IPS DF 6.9 (cell line): ENCODE measurements around the gene PADI2.

Source experiments
- DNase-seq: peaks from one replicate; pipeline ENCODE4 v3.0.0-alpha.2; 2013; ENCODE audit warnings: low read depth, low spot score
- H3K27ac ChIP-seq: one replicate; pipeline ENCODE4 v1.5.1; 2013; ENCODE audit warnings: low read length, control low read depth
- H3K27me3 ChIP-seq: 2 replicates; pipeline ENCODE4 v1.6.1; 2013; ENCODE audit warnings: mild to moderate bottlenecking, low read length; ENCODE audit not compliant: control insufficient read depth, insufficient read depth
- H3K36me3 ChIP-seq: 2 replicates; pipeline ENCODE4 v1.6.1; 2013; ENCODE audit warnings: low read length; ENCODE audit not compliant: control insufficient read depth, insufficient read depth
- H3K4me1 ChIP-seq: 2 replicates; pipeline ENCODE4 v1.6.1; 2013; ENCODE audit warnings: low read length; ENCODE audit not compliant: control insufficient read depth, insufficient read depth
- H3K4me3 ChIP-seq: 2 replicates; pipeline ENCODE4 v1.5.1; 2013; ENCODE audit warnings: mild to moderate bottlenecking, low read length
- H3K9me3 ChIP-seq: 2 replicates; pipeline ENCODE4 v1.6.1; 2013; ENCODE audit warnings: low read length, inconsistent platforms; ENCODE audit not compliant: control insufficient read depth, insufficient read depth
- WGBS: extraction: QIAGEN DNeasy Blood & Tissue Kit; methylation state at CpG from one replicate; pipeline ENCODE4 v1.1.7; 2013; ENCODE audit warnings: mixed read lengths, missing lambda C conversion rate; ENCODE audit not compliant: insufficient read length, insufficient coverage; 5-methylcytosine and 5-hydroxymethylcytosine counted together

Gene PADI2

GRCh38 chr1:17116643-17117042 lies 2.6 kb downstream of the PADI2 start:
- H3K36me3 ChIP-seq, result no peaks in the 10 kb centered on the region
- no peak overlapping the region for H3K4me3 ChIP-seq
- WGBS, result no CpG with 5 or more reads among the region's 1 CpG
- H3K9me3 ChIP-seq, result no peaks in the 10 kb centered on the region
- peaks cover 15% of the 10 kb centered on the region; the same call in 1 of the 2 replicates for H3K27me3 ChIP-seq
- H3K4me1 ChIP-seq, result no peaks in the 10 kb centered on the region
- H3K27ac ChIP-seq, result no peak overlapping the region
- no peak for DNase-seq

- Histone ChIP-seq H3K4me1 (no peaks in the 10 kb centered on the region), H3K36me3 (no peaks in the 10 kb centered on the region), H3K27me3 (peaks cover 15% of the 10 kb centered on the region; the same call in 1 of the 2 replicates), H3K4me3 (no peak overlapping the region), H3K27ac (no peak overlapping the region), H3K9me3 (no peaks in the 10 kb centered on the region)
- DNase-seq, result no peak
- no CpG with 5 or more reads among the region's 7 CpGs for WGBS
Measured at GRCh38 chr1:17113963-17114362, 5.3 kb downstream of the PADI2 start.

- DNase-seq, result no peak
- H3K36me3 ChIP-seq, result no peaks in the 10 kb centered on the region
- no CpG with 5 or more reads among the region's 7 CpGs for WGBS
- H3K27ac ChIP-seq, result no peak overlapping the region
- no peaks in the 10 kb centered on the region for H3K9me3 ChIP-seq
- H3K4me1 ChIP-seq, result no peaks in the 10 kb centered on the region
- no peak overlapping the region for H3K4me3 ChIP-seq
- H3K27me3 ChIP-seq, result peaks cover 2% of the 10 kb centered on the region; the same call in 1 of the 2 replicates
Measured at GRCh38 chr1:17112496-17113236, 6.6 kb downstream of the PADI2 start.

GRCh38 chr1:17112076-17112475 lies 7.2 kb downstream of the PADI2 start:
- Histone ChIP-seq H3K27me3 (no peaks in the 10 kb centered on the region), H3K4me1 (no peaks in the 10 kb centered on the region), H3K36me3 (no peaks in the 10 kb centered on the region), H3K27ac (no peak overlapping the region), H3K9me3 (no peaks in the 10 kb centered on the region), H3K4me3 (no peak overlapping the region)
- no peak for DNase-seq
- no CpG with 5 or more reads among the region's 6 CpGs for WGBS

- no peak overlapping the region for H3K4me3 ChIP-seq
- H3K27ac ChIP-seq, result no peak overlapping the region
- no peaks in the 10 kb centered on the region for H3K36me3 ChIP-seq
- H3K27me3 ChIP-seq, result no peaks in the 10 kb centered on the region
- WGBS, result no CpG with 5 or more reads among the region's 2 CpGs
- no peaks in the 10 kb centered on the region; the same call in 1 of the 2 replicates for H3K4me1 ChIP-seq
- H3K9me3 ChIP-seq, result no peaks in the 10 kb centered on the region
- DNase-seq, result no peak
Measured at GRCh38 chr1:17110555-17110926, 8.7 kb downstream of the PADI2 start.

- Histone ChIP-seq H3K36me3 (no peaks in the 10 kb centered on the region), H3K27me3 (no peaks in the 10 kb centered on the region), H3K4me3 (no peak overlapping the region), H3K4me1 (no peaks in the 10 kb centered on the region; the same call in 1 of the 2 replicates), H3K9me3 (no peaks in the 10 kb centered on the region), H3K27ac (no peak overlapping the region)
- WGBS, result no CpG with 5 or more reads among the region's 5 CpGs
- DNase-seq, result no peak
Measured at GRCh38 chr1:17109892-17110554, 9.2 kb downstream of the PADI2 start.

- Histone ChIP-seq H3K9me3 (no peaks in the 10 kb centered on the region), H3K4me1 (no peaks in the 10 kb centered on the region; the same call in 1 of the 2 replicates), H3K27me3 (no peaks in the 10 kb centered on the region), H3K36me3 (no peaks in the 10 kb centered on the region), H3K27ac (no peak overlapping the region), H3K4me3 (no peak overlapping the region)
- no CpG with 5 or more reads among the region's 1 CpG for WGBS
- no peak for DNase-seq
Measured at GRCh38 chr1:17108786-17109185, 10.5 kb downstream of the PADI2 start.

GRCh38 chr1:17108360-17108759 lies 10.9 kb downstream of the PADI2 start:
- no CpG with 5 or more reads among the region's 8 CpGs for WGBS
- no peaks in the 10 kb centered on the region for H3K9me3 ChIP-seq
- no peak overlapping the region for H3K27ac ChIP-seq
- no peak for DNase-seq
- H3K4me3 ChIP-seq, result no peak overlapping the region
- H3K27me3 ChIP-seq, result no peaks in the 10 kb centered on the region
- no peaks in the 10 kb centered on the region for H3K36me3 ChIP-seq
- no peaks in the 10 kb centered on the region; the same call in 1 of the 2 replicates for H3K4me1 ChIP-seq

- DNase-seq, result no peak
- no peaks in the 10 kb centered on the region for H3K36me3 ChIP-seq
- no CpG with 5 or more reads among the region's 17 CpGs for WGBS
Measured at GRCh38 chr1:17104782-17105181, 14.5 kb downstream of the PADI2 start.

GRCh38 chr1:17102232-17102631 lies 17.0 kb downstream of the PADI2 start:
- DNase-seq, result no peak
- Histone ChIP-seq H3K4me3 (no peak overlapping the region), H3K4me1 (no peaks in the 10 kb centered on the region; the same call in 1 of the 2 replicates), H3K27ac (no peak overlapping the region), H3K9me3 (no peaks in the 10 kb centered on the region), H3K27me3 (no peaks in the 10 kb centered on the region), H3K36me3 (no peaks in the 10 kb centered on the region)
- WGBS, result no CpG with 5 or more reads among the region's 2 CpGs

More at GRCh38 chr1:17104782-17105181, 14.5 kb downstream of the PADI2 start:
- Histone ChIP-seq H3K9me3 (no peaks in the 10 kb centered on the region), H3K27me3 (no peaks in the 10 kb centered on the region), H3K4me3 (no peak overlapping the region), H3K4me1 (no peaks in the 10 kb centered on the region; the same call in 1 of the 2 replicates), H3K27ac (no peak overlapping the region)
